H9 (cell line): ENCODE data around the gene ULK1. TPM values are rescaled to one million over a fixed set of nuclear protein-coding genes. Genes with fewer than 3 reads are reported as not detected.
A peak's percentile ranks its signal among the peaks of the same experiment; 100 is the strongest.

Experiments used
- DNase-seq: peaks from one replicate; pipeline ENCODE4 v3.0.0-alpha.2; 2017
- H2AFZ ChIP-seq: one replicate; pipeline ENCODE4 v1.6.1; 2013; ENCODE audit warnings: mild to moderate bottlenecking, low read length, control low read depth, moderate library complexity
- H2AK5ac ChIP-seq: 2 replicates; pipeline ENCODE4 v1.6.1; 2013; ENCODE audit warnings: low read length, control low read depth, mixed read lengths; ENCODE audit not compliant: insufficient read length
- H2BK120ac ChIP-seq: one replicate; pipeline ENCODE4 v1.6.1; 2013; ENCODE audit warnings: low read depth, mild to moderate bottlenecking, low read length, control low read depth, inconsistent platforms; ENCODE audit not compliant: poor library complexity, severe bottlenecking
- H2BK12ac ChIP-seq: 2 replicates; pipeline ENCODE4 v1.6.1; 2013; ENCODE audit warnings: low read length, control low read depth, mixed read lengths, low read depth; ENCODE audit not compliant: insufficient read length
- H2BK15ac ChIP-seq: 2 replicates; pipeline ENCODE4 v1.6.1; 2013; ENCODE audit warnings: low read depth, low read length, control low read depth
- H2BK20ac ChIP-seq: one replicate; pipeline ENCODE4 v1.6.1; 2013; ENCODE audit warnings: low read depth, mild to moderate bottlenecking, low read length, control low read depth, inconsistent platforms; ENCODE audit not compliant: poor library complexity, severe bottlenecking
- H2BK5ac ChIP-seq: 2 replicates; pipeline ENCODE4 v1.6.1; 2013; ENCODE audit warnings: low read length, control low read depth, mixed read lengths; ENCODE audit not compliant: insufficient read length
- H3K14ac ChIP-seq: 2 replicates; pipeline ENCODE4 v1.6.1; 2013; ENCODE audit warnings: low read length, control low read depth; ENCODE audit not compliant: insufficient read depth
- H3K18ac ChIP-seq: 2 replicates; pipeline ENCODE4 v1.6.1; 2013; ENCODE audit warnings: low read depth, mild to moderate bottlenecking, mixed read lengths, low read length, control low read depth; ENCODE audit not compliant: insufficient read length
- H3K23ac ChIP-seq: 2 replicates; pipeline ENCODE4 v1.6.1; 2013; ENCODE audit warnings: low read length, control low read depth, mixed read lengths, low read depth; ENCODE audit not compliant: insufficient read length
- H3K23me2 ChIP-seq: 2 replicates; pipeline ENCODE4 v1.6.1; 2013; ENCODE audit warnings: low read depth, mild to moderate bottlenecking, mixed read lengths, low read length, control low read depth; ENCODE audit not compliant: insufficient read length, poor library complexity, severe bottlenecking
- H3K27ac ChIP-seq: 2 replicates; pipeline ENCODE4 v1.5.1; 2013; ENCODE audit warnings: low read length, control low read depth, mixed read lengths, low read depth; ENCODE audit not compliant: insufficient read length
- H3K27me3 ChIP-seq: 2 replicates; pipeline ENCODE4 v1.6.1; 2013; ENCODE audit warnings: low read length, control low read depth, inconsistent platforms; ENCODE audit not compliant: insufficient read depth
- H3K4ac ChIP-seq: 2 replicates; pipeline ENCODE4 v1.6.1; 2013; ENCODE audit warnings: low read depth, mild to moderate bottlenecking, control low read depth, inconsistent platforms, low read length, moderate library complexity
- H3K4me1 ChIP-seq: 2 replicates; pipeline ENCODE4 v1.6.1; 2013; ENCODE audit warnings: low read length, control low read depth, inconsistent platforms; ENCODE audit not compliant: insufficient read depth
- H3K4me2 ChIP-seq: 2 replicates; pipeline ENCODE4 v1.6.1; 2013; ENCODE audit warnings: low read length, control low read depth, mixed read lengths; ENCODE audit not compliant: insufficient read length, insufficient read depth
- H3K56ac ChIP-seq: 2 replicates; pipeline ENCODE4 v1.6.1; 2013; ENCODE audit warnings: low read depth, mild to moderate bottlenecking, mixed read lengths, low read length, control low read depth; ENCODE audit not compliant: insufficient read length
- H3K79me1 ChIP-seq: 2 replicates; pipeline ENCODE4 v1.6.1; 2013; ENCODE audit warnings: low read depth, mild to moderate bottlenecking, moderate library complexity, low read length, control low read depth, inconsistent platforms; ENCODE audit not compliant: insufficient read depth, poor library complexity, severe bottlenecking
- H3K79me2 ChIP-seq: 2 replicates; pipeline ENCODE4 v1.6.1; 2013; ENCODE audit warnings: low read length, control low read depth, inconsistent platforms; ENCODE audit not compliant: insufficient read depth
- H3K9ac ChIP-seq: 2 replicates; pipeline ENCODE4 v1.6.1; 2013; ENCODE audit warnings: low read length, control low read depth, mixed read lengths; ENCODE audit not compliant: insufficient read length; ENCODE audit errors: extremely low read depth
- H3K9me3 ChIP-seq: one replicate; pipeline ENCODE4 v1.6.1; 2013; ENCODE audit warnings: low read depth, low read length, inconsistent platforms; ENCODE audit not compliant: control insufficient read depth
- H3T11ph ChIP-seq: one replicate; pipeline ENCODE4 v1.6.1; 2013; ENCODE audit warnings: mild to moderate bottlenecking, low read length, control low read depth, inconsistent platforms
- H4K20me1 ChIP-seq: one replicate; pipeline ENCODE4 v1.6.1; 2013; ENCODE audit not compliant: control insufficient read depth, insufficient read length, insufficient read depth
- H4K5ac ChIP-seq: 2 replicates; pipeline ENCODE4 v1.6.1; 2013; ENCODE audit warnings: low read depth, mild to moderate bottlenecking, mixed read lengths, low read length, control low read depth; ENCODE audit not compliant: insufficient read length
- H4K8ac ChIP-seq: replicated peaks from 2 replicates; pipeline ENCODE4 v1.6.1; 2013; ENCODE audit warnings: low read length, control low read depth, mixed read lengths, low read depth; ENCODE audit not compliant: insufficient read length
- H4K91ac ChIP-seq: 2 replicates; pipeline ENCODE4 v1.6.1; 2013; ENCODE audit warnings: low read depth, mild to moderate bottlenecking, moderate library complexity, mixed read lengths, low read length, control low read depth; ENCODE audit not compliant: insufficient read length
- H3K27ac Mint-ChIP-seq, 3 experiments: 2 replicates in 2 of 3; 3 replicates in 1 of 3; pipeline ENCODE4 v1.8.0; 2020 to 2021; ENCODE audit warnings: mixed read lengths in 3 of 3, mild to moderate bottlenecking in 1 of 3, moderate library complexity in 1 of 3
- H3K27me3 Mint-ChIP-seq: 2 replicates; pipeline ENCODE4 v1.8.0; 2021; ENCODE audit warnings: low read depth, mild to moderate bottlenecking, moderate library complexity, mixed read lengths
- H3K36me3 Mint-ChIP-seq, 3 experiments: 2 replicates in 2 of 3; 3 replicates in 1 of 3; pipeline ENCODE4 v1.8.0; 2020 to 2021; ENCODE audit warnings: low read depth in 3 of 3, mixed read lengths in 3 of 3; ENCODE audit not compliant: insufficient read depth in 1 of 3
- H3K4me1 Mint-ChIP-seq, 2 experiments: 2 replicates each; pipeline ENCODE4 v1.8.0; 2020; ENCODE audit warnings: mixed read lengths in 2 of 2
- H3K4me3 Mint-ChIP-seq, 2 experiments: 2 replicates in 1 of 2; 3 replicates in 1 of 2; pipeline ENCODE4 v1.8.0; 2020 to 2021; ENCODE audit warnings: mild to moderate bottlenecking in 2 of 2, mixed read lengths in 2 of 2, moderate library complexity in 1 of 2
- H3K9me3 Mint-ChIP-seq, 2 experiments: 2 replicates in 1 of 2; 3 replicates in 1 of 2; pipeline ENCODE4 v1.8.0; 2020; ENCODE audit warnings: mild to moderate bottlenecking in 2 of 2, mixed read lengths in 2 of 2, moderate library complexity in 1 of 2
- WGBS: extraction: QIAGEN DNeasy Blood & Tissue Kit; methylation state at CpG from one replicate; pipeline ENCODE4 v1.1.7; 2013; ENCODE audit warnings: missing lambda C conversion rate, low lambda C conversion rate, mixed read lengths; ENCODE audit not compliant: insufficient read length; ENCODE audit errors: extremely low coverage; 5-methylcytosine and 5-hydroxymethylcytosine counted together
- total RNA-seq: library from RNA; stranded (reverse); gene quantifications from 2 replicates; pipeline ENCODE4 v1.2.1, GENCODE V29; 2021
- TF ChIP-seq, protein P1 (sequence below): fragments of 200-600 bp; sonication (generic); conservative IDR thresholded peaks from 3 replicates; pipeline ENCODE4 v1.8.0; 2021; ENCODE audit warnings: antibody characterized with exemption, mild to moderate bottlenecking

The ULK1 gene
- total RNA-seq, 1 experiment from 2014 or later = 57.2 TPM

DNA sequence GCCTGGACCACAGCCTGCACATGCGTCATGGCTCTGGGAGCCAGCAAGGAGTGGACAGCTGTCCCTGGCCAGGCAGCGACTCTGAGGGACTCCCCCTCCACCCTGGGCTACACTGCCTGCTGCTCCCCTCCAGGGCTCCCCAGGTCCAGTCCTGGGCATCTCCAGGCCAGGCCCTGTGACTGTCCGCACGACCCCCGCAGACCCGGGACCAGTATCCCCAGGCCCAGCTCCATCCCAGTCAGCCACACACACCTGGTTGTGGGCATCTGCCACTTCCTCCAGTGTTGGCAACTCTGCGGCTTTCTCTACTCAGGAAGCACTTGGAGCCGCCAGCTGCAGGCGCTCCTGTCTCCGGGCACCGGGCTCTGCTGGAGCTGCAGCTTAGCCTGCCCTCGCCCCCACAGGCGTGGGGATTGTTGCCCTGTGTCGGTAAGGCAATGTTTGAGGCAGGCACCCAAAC, 2.4 kb downstream of the ULK1 start:
- Mint-ChIP-seq H3K4me1 (peaks cover 11 to 30% of the 10 kb centered on the region in 2 experiments), H3K4me3 (peak overlapping the region; percentile 70 to 75), H3K27me3 (no peaks in the 10 kb centered on the region), H3K9me3 (peaks cover 0 to under 1% of the 10 kb centered on the region in 2 experiments; a peak in 2 of 5 replicates), H3K27ac (peak overlapping the region in 1 of 3 experiments; percentile 55; a peak in 2 of 7 replicates), H3K36me3 (peaks cover 9 to 16% (median 13%) of the 10 kb centered on the region in 3 experiments; a peak in 6 of 7 replicates)
- no peak overlapping the region for H2BK20ac ChIP-seq
- peaks cover 7% of the 10 kb centered on the region for H3K23me2 ChIP-seq
- H2AK5ac ChIP-seq = no peak overlapping the region
- no peak overlapping the region for H3K23ac ChIP-seq
- H3T11ph ChIP-seq = no peak overlapping the region
- peak overlapping the region; percentile 59 for H4K91ac ChIP-seq
- no peak overlapping the region for H4K8ac ChIP-seq
- no peak overlapping the region for H3K56ac ChIP-seq
- H3K18ac ChIP-seq = peak overlapping the region; percentile 41
- H3K4ac ChIP-seq = no peak overlapping the region; the same call in 1 of the 2 replicates
- H3K79me1 ChIP-seq = no peaks in the 10 kb centered on the region
- H2BK12ac ChIP-seq = peak overlapping the region; percentile 77
- no peaks in the 10 kb centered on the region for H4K20me1 ChIP-seq
- no peak overlapping the region for H2BK120ac ChIP-seq
- peak overlapping the region; percentile 7 for H3K4me2 ChIP-seq
- H3K14ac ChIP-seq = no peak overlapping the region; the same call in 1 of the 2 replicates
- no CpG with 5 or more reads among the region's 14 CpGs for WGBS
- H3K4me1 ChIP-seq = no peaks in the 10 kb centered on the region
- TF ChIP-seq, protein P1, sequence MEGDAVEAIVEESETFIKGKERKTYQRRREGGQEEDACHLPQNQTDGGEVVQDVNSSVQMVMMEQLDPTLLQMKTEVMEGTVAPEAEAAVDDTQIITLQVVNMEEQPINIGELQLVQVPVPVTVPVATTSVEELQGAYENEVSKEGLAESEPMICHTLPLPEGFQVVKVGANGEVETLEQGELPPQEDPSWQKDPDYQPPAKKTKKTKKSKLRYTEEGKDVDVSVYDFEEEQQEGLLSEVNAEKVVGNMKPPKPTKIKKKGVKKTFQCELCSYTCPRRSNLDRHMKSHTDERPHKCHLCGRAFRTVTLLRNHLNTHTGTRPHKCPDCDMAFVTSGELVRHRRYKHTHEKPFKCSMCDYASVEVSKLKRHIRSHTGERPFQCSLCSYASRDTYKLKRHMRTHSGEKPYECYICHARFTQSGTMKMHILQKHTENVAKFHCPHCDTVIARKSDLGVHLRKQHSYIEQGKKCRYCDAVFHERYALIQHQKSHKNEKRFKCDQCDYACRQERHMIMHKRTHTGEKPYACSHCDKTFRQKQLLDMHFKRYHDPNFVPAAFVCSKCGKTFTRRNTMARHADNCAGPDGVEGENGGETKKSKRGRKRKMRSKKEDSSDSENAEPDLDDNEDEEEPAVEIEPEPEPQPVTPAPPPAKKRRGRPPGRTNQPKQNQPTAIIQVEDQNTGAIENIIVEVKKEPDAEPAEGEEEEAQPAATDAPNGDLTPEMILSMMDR = no peak
- H3K79me2 ChIP-seq = no peaks in the 10 kb centered on the region
- peak overlapping the region; percentile 18 for H3K9ac ChIP-seq
- no peak overlapping the region for H4K5ac ChIP-seq
- DNase-seq = no peak
- H2AFZ ChIP-seq = no peak overlapping the region
- H3K27me3 ChIP-seq = no peaks in the 10 kb centered on the region
- no peak overlapping the region for H3K27ac ChIP-seq
- H2BK5ac ChIP-seq = no peak overlapping the region
- peak overlapping the region; percentile 68; the same call in 1 of the 2 replicates for H2BK15ac ChIP-seq
- H3K9me3 ChIP-seq = no peaks in the 10 kb centered on the region
